Liver (tissue), 9 donors: ENCODE measurements around the gene RYR2. TPM values are rescaled to one million over a fixed set of nuclear protein-coding genes. Genes with fewer than 3 reads are reported as not detected.

ENCODE experiments used
- DNase-seq: peaks from one replicate; pipeline ENCODE4 v3.0.0-alpha.2; 2017; ENCODE audit warnings: low spot score
- H3K27ac ChIP-seq, 2 donors: one replicate each; pipeline ENCODE4 v1.7.0; 2013; ENCODE audit warnings: inconsistent platforms in 2 of 2, low read length in 2 of 2, control low read depth in 1 of 2, low read depth in 1 of 2, mild to moderate bottlenecking in 1 of 2
- H3K27me3 ChIP-seq, 4 donors: one replicate each; pipeline versions ENCODE4 v1.6.1 to v1.7.0; 2013; ENCODE audit warnings: low read length in 3 of 4, inconsistent platforms in 1 of 4, mild to moderate bottlenecking in 1 of 4, moderate library complexity in 1 of 4; ENCODE audit not compliant: control insufficient read depth in 4 of 4, insufficient read depth in 4 of 4
- H3K36me3 ChIP-seq, 4 donors: one replicate each; pipeline versions ENCODE4 v1.6.1 to v1.7.0; 2013; ENCODE audit warnings: low read length in 3 of 4, mild to moderate bottlenecking in 3 of 4, low read depth in 1 of 4, moderate library complexity in 1 of 4; ENCODE audit not compliant: control insufficient read depth in 4 of 4, insufficient read depth in 3 of 4
- H3K4me1 ChIP-seq, 4 donors: one replicate each; pipeline versions ENCODE4 v1.6.1 to v1.7.0; 2013; ENCODE audit warnings: low read length in 3 of 4, mild to moderate bottlenecking in 3 of 4, moderate library complexity in 1 of 4; ENCODE audit not compliant: control insufficient read depth in 4 of 4, insufficient read depth in 4 of 4
- H3K4me3 ChIP-seq, 3 donors: one replicate each; pipeline versions ENCODE4 v1.6.1 to v1.7.0; 2013; ENCODE audit warnings: low read length in 3 of 3, control low read depth in 1 of 3, low read depth in 1 of 3, mild to moderate bottlenecking in 1 of 3
- H3K9ac ChIP-seq, 2 donors: one replicate each; pipeline ENCODE4 v1.7.0; 2013; ENCODE audit warnings: low read length in 2 of 2, mild to moderate bottlenecking in 2 of 2, moderate library complexity in 2 of 2, control low read depth in 1 of 2, low read depth in 1 of 2
- H3K9me3 ChIP-seq, 4 donors: one replicate each; pipeline versions ENCODE4 v1.6.1 to v1.7.0; 2013; ENCODE audit warnings: low read length in 3 of 4; ENCODE audit not compliant: control insufficient read depth in 4 of 4
- EGR1 ChIP-seq, 2 donors: IDR thresholded peaks; 2 replicates each; pipeline ENCODE4 v1.6.1; 2016 to 2018; ENCODE audit warnings: antibody characterized with exemption in 2 of 2, low read depth in 2 of 2
- FOXA1 ChIP-seq: IDR thresholded peaks from 2 replicates; pipeline ENCODE4 v1.6.1; 2016; ENCODE audit warnings: antibody characterized with exemption
- FOXA2 ChIP-seq: IDR thresholded peaks from 2 replicates; pipeline ENCODE4 v1.6.1; 2016; ENCODE audit warnings: antibody characterized with exemption
- GABPA ChIP-seq, 2 donors: IDR thresholded peaks in 1 of 2; conservative IDR thresholded peaks in 1 of 2; 2 replicates each; pipeline ENCODE4 v1.6.1; 2016; ENCODE audit warnings: antibody characterized with exemption in 2 of 2, mild to moderate bottlenecking in 1 of 2, moderate library complexity in 1 of 2
- HNF4A ChIP-seq, 2 donors: conservative IDR thresholded peaks; 2 replicates each; pipeline ENCODE4 v1.6.1; 2016; ENCODE audit warnings: antibody characterized with exemption in 2 of 2, mild to moderate bottlenecking in 2 of 2
- HNF4G ChIP-seq: IDR thresholded peaks from 2 replicates; pipeline ENCODE4 v1.6.1; 2016; ENCODE audit warnings: antibody characterized with exemption
- JUND ChIP-seq, 2 donors: IDR thresholded peaks; 2 replicates each; pipeline ENCODE4 v1.6.1; 2016; ENCODE audit warnings: antibody characterized with exemption in 2 of 2
- NR2F2 ChIP-seq: IDR thresholded peaks from 2 replicates; pipeline ENCODE4 v1.6.1; 2016; ENCODE audit warnings: antibody characterized with exemption
- RAD21 ChIP-seq, 2 donors: IDR thresholded peaks; 2 replicates each; pipeline ENCODE4 v1.6.1; 2016; ENCODE audit warnings: antibody characterized with exemption in 2 of 2, mild to moderate bottlenecking in 2 of 2
- RXRA ChIP-seq, 2 donors: IDR thresholded peaks; 2 replicates each; pipeline ENCODE4 v1.6.1; 2017 to 2018; ENCODE audit warnings: antibody characterized with exemption in 2 of 2, mild to moderate bottlenecking in 1 of 2
- SP1 ChIP-seq: IDR thresholded peaks from 2 replicates; pipeline ENCODE4 v1.6.1; 2018; ENCODE audit warnings: antibody characterized with exemption, mild to moderate bottlenecking
- TAF1 ChIP-seq: conservative IDR thresholded peaks from 2 replicates; pipeline ENCODE4 v1.6.1; 2016; ENCODE audit warnings: antibody characterized with exemption, mild to moderate bottlenecking
- YY1 ChIP-seq: IDR thresholded peaks from 2 replicates; pipeline ENCODE4 v1.6.1; 2016; ENCODE audit warnings: antibody characterized with exemption, mild to moderate bottlenecking
- WGBS: extraction: QIAGEN DNeasy Blood & Tissue Kit; methylation state at CpG from one replicate; pipeline ENCODE4 v1.1.7; 2013; 5-methylcytosine and 5-hydroxymethylcytosine counted together
- polyA plus RNA-seq, 2 donors: library from polyadenylated mRNA; stranded (reverse) in 1 of 2; unstranded in 1 of 2; fragments of 200-250 nt in 1 of 2; fragments of >200 nt in 1 of 2; fragmentation: Nextera tagmentation in 1 of 2; extraction: Ambion mirVana in 1 of 2; gene quantifications; one replicate each; pipeline versions ENCODE4 v1.2.1 to v1.2.3, GENCODE V29; 2013 to 2015
- total RNA-seq, 2 donors: library from RNA; depleted of rRNA; stranded (reverse); fragments of >200 nt; gene quantifications; one replicate each; pipeline ENCODE4 v1.2.3, GENCODE V29; 2014
- TF ChIP-seq, protein P1 (sequence below): IDR thresholded peaks from 2 replicates; pipeline ENCODE4 v1.6.1; 2016; ENCODE audit warnings: antibody characterized with exemption
- TF ChIP-seq, protein P2 (sequence below): IDR thresholded peaks from 2 replicates; pipeline ENCODE4 v1.6.1; 2016; ENCODE audit warnings: antibody characterized with exemption
- TF ChIP-seq, protein P3 (sequence below): IDR thresholded peaks from 2 replicates; pipeline ENCODE4 v1.6.1; 2016; ENCODE audit warnings: antibody characterized with exemption
- TF ChIP-seq, protein P4 (sequence below): fragments of 150-350 bp; IDR thresholded peaks from 2 replicates; pipeline ENCODE4 v1.5.1; 2017; ENCODE audit warnings: improper control_type of control experiment, low read depth, low read length; ENCODE audit not compliant: missing input control
- donor health status: healthy.
- donor health status: healthy.
- donor health status: healthy.
- donor health status: healthy.
- donor health status: healthy.

The RYR2 gene
- total and polyA plus RNA-seq, 4 donors, result 0.06 to 0.75 (median 0.31) TPM

DNA sequence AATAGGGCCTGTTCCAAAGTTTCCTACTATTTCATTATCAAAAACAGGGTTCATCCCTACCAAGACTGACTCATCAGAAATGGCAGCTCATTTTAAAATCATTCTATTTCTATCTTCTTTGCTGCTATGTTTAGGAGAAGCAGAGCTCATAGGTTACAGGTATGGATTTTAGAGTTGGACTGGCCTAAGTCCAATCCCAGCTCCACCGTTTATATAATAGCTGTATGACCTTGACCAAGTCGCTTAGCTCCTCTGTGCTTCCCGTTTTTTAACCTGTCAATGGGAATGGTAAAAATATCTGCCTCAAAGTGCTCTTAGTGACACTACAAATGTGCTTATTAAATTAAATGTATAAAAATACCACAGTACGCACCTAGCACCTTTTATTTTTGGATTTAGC, 436.1 kb downstream of the RYR2 start (continued):
- TF ChIP-seq, protein P1, sequence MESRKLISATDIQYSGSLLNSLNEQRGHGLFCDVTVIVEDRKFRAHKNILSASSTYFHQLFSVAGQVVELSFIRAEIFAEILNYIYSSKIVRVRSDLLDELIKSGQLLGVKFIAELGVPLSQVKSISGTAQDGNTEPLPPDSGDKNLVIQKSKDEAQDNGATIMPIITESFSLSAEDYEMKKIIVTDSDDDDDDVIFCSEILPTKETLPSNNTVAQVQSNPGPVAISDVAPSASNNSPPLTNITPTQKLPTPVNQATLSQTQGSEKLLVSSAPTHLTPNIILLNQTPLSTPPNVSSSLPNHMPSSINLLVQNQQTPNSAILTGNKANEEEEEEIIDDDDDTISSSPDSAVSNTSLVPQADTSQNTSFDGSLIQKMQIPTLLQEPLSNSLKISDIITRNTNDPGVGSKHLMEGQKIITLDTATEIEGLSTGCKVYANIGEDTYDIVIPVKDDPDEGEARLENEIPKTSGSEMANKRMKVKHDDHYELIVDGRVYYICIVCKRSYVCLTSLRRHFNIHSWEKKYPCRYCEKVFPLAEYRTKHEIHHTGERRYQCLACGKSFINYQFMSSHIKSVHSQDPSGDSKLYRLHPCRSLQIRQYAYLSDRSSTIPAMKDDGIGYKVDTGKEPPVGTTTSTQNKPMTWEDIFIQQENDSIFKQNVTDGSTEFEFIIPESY, result no peak
- TF ChIP-seq HNF4G (no peak), FOXA1 (no peak), EGR1 (IDR thresholded peaks at IDR 0.05; ENCODE audit: low read depth in 2 of 2) (no peak)

DNA sequence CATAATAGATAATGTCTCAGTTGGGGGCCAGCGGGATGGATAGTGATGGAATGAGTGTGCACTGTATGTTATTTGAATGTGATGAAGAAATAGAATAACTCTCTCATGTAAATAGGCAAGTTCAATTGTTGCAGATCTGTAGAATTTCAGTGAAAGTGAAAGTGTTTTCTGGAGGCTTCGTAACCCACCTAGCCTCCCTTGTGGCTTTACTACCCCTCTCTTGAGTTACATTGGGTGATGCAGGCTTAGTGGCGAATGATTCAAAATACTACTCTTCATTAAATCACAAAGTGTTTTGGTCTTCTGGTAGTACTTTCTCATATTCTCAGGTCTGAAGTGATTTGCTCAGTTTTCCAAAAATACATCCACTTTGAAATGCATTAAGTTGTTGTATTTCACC, 436.9 kb downstream of the RYR2 start:
- Histone ChIP-seq H3K36me3 (no peaks in the 10 kb centered on the region), H3K9ac (no peak overlapping the region), H3K4me3 (no peak overlapping the region), H3K9me3 (peaks cover 0 to 4% (median 0%) of the 10 kb centered on the region in 4 donors), H3K27me3 (no peaks in the 10 kb centered on the region), H3K27ac (no peak overlapping the region), H3K4me1 (no peaks in the 10 kb centered on the region)
- no peak for DNase-seq
- TF ChIP-seq YY1, result no peak
- no peak for TF ChIP-seq FOXA1
- no peak for TF ChIP-seq TAF1
- TF ChIP-seq EGR1 (IDR thresholded peaks at IDR 0.05; ENCODE audit: low read depth in 2 of 2), result no peak
- no peak for TF ChIP-seq HNF4G
- no peak for TF ChIP-seq HNF4A (conservative IDR thresholded peaks at IDR 0.05)
- TF ChIP-seq, protein P2, sequence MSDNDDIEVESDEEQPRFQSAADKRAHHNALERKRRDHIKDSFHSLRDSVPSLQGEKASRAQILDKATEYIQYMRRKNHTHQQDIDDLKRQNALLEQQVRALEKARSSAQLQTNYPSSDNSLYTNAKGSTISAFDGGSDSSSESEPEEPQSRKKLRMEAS, result no peak
- no peak for TF ChIP-seq NR2F2
- TF ChIP-seq RXRA (IDR thresholded peaks at IDR 0.05), result no peak
- no peak for TF ChIP-seq GABPA (IDR thresholded peaks at IDR 0.05 in 1 of 2, conservative IDR thresholded peaks at IDR 0.05 in 1 of 2)
- no peak for TF ChIP-seq JUND (IDR thresholded peaks at IDR 0.05)
- no peak for TF ChIP-seq FOXA2
- TF ChIP-seq, protein P3, sequence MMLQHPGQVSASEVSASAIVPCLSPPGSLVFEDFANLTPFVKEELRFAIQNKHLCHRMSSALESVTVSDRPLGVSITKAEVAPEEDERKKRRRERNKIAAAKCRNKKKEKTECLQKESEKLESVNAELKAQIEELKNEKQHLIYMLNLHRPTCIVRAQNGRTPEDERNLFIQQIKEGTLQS, result no peak
- TF ChIP-seq SP1, result no peak
- TF ChIP-seq, protein P4, sequence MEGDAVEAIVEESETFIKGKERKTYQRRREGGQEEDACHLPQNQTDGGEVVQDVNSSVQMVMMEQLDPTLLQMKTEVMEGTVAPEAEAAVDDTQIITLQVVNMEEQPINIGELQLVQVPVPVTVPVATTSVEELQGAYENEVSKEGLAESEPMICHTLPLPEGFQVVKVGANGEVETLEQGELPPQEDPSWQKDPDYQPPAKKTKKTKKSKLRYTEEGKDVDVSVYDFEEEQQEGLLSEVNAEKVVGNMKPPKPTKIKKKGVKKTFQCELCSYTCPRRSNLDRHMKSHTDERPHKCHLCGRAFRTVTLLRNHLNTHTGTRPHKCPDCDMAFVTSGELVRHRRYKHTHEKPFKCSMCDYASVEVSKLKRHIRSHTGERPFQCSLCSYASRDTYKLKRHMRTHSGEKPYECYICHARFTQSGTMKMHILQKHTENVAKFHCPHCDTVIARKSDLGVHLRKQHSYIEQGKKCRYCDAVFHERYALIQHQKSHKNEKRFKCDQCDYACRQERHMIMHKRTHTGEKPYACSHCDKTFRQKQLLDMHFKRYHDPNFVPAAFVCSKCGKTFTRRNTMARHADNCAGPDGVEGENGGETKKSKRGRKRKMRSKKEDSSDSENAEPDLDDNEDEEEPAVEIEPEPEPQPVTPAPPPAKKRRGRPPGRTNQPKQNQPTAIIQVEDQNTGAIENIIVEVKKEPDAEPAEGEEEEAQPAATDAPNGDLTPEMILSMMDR, result no peak
- TF ChIP-seq RAD21 (IDR thresholded peaks at IDR 0.05), result no peak
- TF ChIP-seq, protein P1, result no peak
- WGBS, result 80% methylated on average over 3 of the region's 3 CpGs
